ENCODE measurements around the gene SNX9. TPM values are rescaled to one million over a fixed set of nuclear protein-coding genes. Genes with fewer than 3 reads are reported as not detected.

The SNX9 gene
- total and polyA plus RNA-seq, 2 of the 8 experiments (the other 6 are each of a cell fraction or from before 2014, with no cell fraction given): 11.8 to 23.2 TPM

DNA sequence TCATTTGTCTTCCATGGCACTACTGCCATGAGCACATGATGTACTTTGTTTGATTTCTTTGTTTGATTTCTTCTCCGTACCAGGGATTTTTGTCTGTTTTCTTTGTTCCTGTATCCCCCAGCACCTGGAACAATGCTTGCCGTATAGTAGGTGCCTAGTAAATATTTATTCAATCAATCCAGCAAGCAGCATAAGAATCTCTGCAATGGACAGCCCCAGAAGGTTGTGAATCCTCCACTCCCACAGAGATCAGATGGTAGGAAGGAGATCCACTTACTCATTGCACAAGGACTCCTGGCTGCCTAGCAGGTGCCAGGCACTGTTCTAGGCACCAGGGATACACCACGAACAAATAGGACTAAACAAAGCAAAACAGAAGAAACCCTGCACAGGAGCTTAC, 151.9 kb downstream of the SNX9 start:
- H4K91ac ChIP-seq (replicated peaks; ENCODE audit: insufficient read length, low read length): no peak overlapping the region
- TF ChIP-seq JUND (IDR thresholded peaks at IDR 0.05; ENCODE audit: low read length) (no peak), CHD1 (IDR thresholded peaks at IDR 0.05; ENCODE audit: low read depth, low read length) (no peak), PHF8 (conservative IDR thresholded peaks at IDR 0.05; ENCODE audit: low read depth, low read length) (no peak), CHD2 (IDR thresholded peaks at IDR 0.05; ENCODE audit: low read length) (no peak), BACH1 (IDR thresholded peaks at IDR 0.05; ENCODE audit: low read length) (no peak), SP1 (IDR thresholded peaks at IDR 0.05; ENCODE audit: low read depth, low read length) (no peak), CTBP2 (IDR thresholded peaks at IDR 0.05; ENCODE audit: borderline replicate concordance, insufficient read depth, insufficient read length, low read length) (no peak), POLR2A (IDR thresholded peaks at IDR 0.05; ENCODE audit: control extremely low read depth in 1 of 2, low read depth in 2 of 2, low read length in 2 of 2) (no peak), NANOG (IDR thresholded peaks at IDR 0.05; ENCODE audit: insufficient read depth, low read depth, low read length, poor library complexity, severe bottlenecking) (no peak), ASH2L (IDR thresholded peaks at IDR 0.05; ENCODE audit: low read length) (no peak)
- TF ChIP-seq, protein P1, sequence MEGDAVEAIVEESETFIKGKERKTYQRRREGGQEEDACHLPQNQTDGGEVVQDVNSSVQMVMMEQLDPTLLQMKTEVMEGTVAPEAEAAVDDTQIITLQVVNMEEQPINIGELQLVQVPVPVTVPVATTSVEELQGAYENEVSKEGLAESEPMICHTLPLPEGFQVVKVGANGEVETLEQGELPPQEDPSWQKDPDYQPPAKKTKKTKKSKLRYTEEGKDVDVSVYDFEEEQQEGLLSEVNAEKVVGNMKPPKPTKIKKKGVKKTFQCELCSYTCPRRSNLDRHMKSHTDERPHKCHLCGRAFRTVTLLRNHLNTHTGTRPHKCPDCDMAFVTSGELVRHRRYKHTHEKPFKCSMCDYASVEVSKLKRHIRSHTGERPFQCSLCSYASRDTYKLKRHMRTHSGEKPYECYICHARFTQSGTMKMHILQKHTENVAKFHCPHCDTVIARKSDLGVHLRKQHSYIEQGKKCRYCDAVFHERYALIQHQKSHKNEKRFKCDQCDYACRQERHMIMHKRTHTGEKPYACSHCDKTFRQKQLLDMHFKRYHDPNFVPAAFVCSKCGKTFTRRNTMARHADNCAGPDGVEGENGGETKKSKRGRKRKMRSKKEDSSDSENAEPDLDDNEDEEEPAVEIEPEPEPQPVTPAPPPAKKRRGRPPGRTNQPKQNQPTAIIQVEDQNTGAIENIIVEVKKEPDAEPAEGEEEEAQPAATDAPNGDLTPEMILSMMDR (IDR thresholded peaks at IDR 0.05; ENCODE audit: control extremely low read depth in 1 of 3, insufficient read depth in 1 of 3, low read depth in 1 of 3, low read length in 3 of 3): no peak

More for the DNA sequence above, 151.9 kb downstream of the SNX9 start:
- WGBS, 2 experiments (ENCODE audit: extremely low coverage in 1 of 2, insufficient coverage in 1 of 2, insufficient read length in 1 of 2, insufficient replicate concordance in 2 of 2, low coverage in 1 of 2, low lambda C conversion rate in 2 of 2, missing lambda C conversion rate in 1 of 2): 91% methylated on average over 3 of the region's 3 CpGs; no CpG with 5 or more reads in 1 of the 2 experiments
- H2BK5ac ChIP-seq (ENCODE audit: low read depth, low read length): no peak overlapping the region
- no peak overlapping the region for H3K27ac ChIP-seq (ENCODE audit: low read depth, low read length)
- no peak overlapping the region for H3K9ac ChIP-seq (replicated peaks in 1 of 4; ENCODE audit: extremely low read depth in 1 of 4, low read depth in 3 of 4, low read length in 3 of 4)
- no peak overlapping the region for H2BK15ac ChIP-seq (ENCODE audit: low read length)
- no peak overlapping the region for H2AK5ac ChIP-seq (ENCODE audit: low read depth, low read length)
- CTCF ChIA-PET (ENCODE audit: partially characterized antibody): interaction anchor here (1.0 to 1.5 kb wide), 4 partner anchors 8 to 101 kb away, joined by 3 to 5 read pairs (median 4); no protein-coding TSS in a partner anchor
- H2AFZ ChIP-seq (ENCODE audit: low read length): no peak overlapping the region
- no peak overlapping the region for H3K4me2 ChIP-seq (ENCODE audit: insufficient read depth in 1 of 2, low read depth in 2 of 2, low read length in 2 of 2)
- peaks cover 0 to 4% (median 0%) of the 10 kb centered on the region in 4 experiments; a peak in 2 of 7 replicates for H3K27me3 ChIP-seq (replicated peaks in 1 of 4; ENCODE audit: control insufficient read depth in 3 of 4, extremely low read depth in 1 of 4, insufficient read depth in 3 of 4, low read length in 3 of 4)
- H3K79me2 ChIP-seq (ENCODE audit: control insufficient read depth in 1 of 2, insufficient read depth in 2 of 2, low read length in 2 of 2): no peaks in the 10 kb centered on the region
- H2BK120ac ChIP-seq (replicated peaks; ENCODE audit: low read depth, low read length): no peak overlapping the region
- H4K20me1 ChIP-seq (replicated peaks in 1 of 2; ENCODE audit: control insufficient read depth in 1 of 2, insufficient read depth in 2 of 2, low read length in 2 of 2): no peaks in the 10 kb centered on the region
- no peak overlapping the region for H3K56ac ChIP-seq (replicated peaks; ENCODE audit: insufficient read length, low read depth, low read length)
- H4K8ac ChIP-seq (ENCODE audit: extremely low read depth, insufficient read depth, low read length): no peak overlapping the region
- no peak overlapping the region for H2BK12ac ChIP-seq (ENCODE audit: low read depth, low read length)
- no peak overlapping the region for H4K5ac ChIP-seq (ENCODE audit: insufficient read length, low read depth, low read length)
- H3K79me1 ChIP-seq (ENCODE audit: low read depth, low read length): no peaks in the 10 kb centered on the region
- H3K4ac ChIP-seq (replicated peaks; ENCODE audit: insufficient read length, low read depth, low read length): no peak overlapping the region
- H2BK20ac ChIP-seq (ENCODE audit: low read length): no peak overlapping the region
- H3K4me3 ChIP-seq (ENCODE audit: extremely low read depth in 1 of 4, insufficient read depth in 2 of 4, low read depth in 3 of 4, low read length in 4 of 4): no peak overlapping the region
- no peak overlapping the region for H3K14ac ChIP-seq (ENCODE audit: insufficient read length)
- H3K4me1 ChIP-seq (replicated peaks in 1 of 4; ENCODE audit: control insufficient read depth in 3 of 4, insufficient read depth in 4 of 4, low read length in 3 of 4): peaks cover 0 to 4% (median 0%) of the 10 kb centered on the region in 4 experiments; a peak in 1 of 7 replicates
- no peak for DNase-seq (ENCODE audit: low read depth in 1 of 2, low spot score in 2 of 2)
- no peaks in the 10 kb centered on the region for H3K9me3 ChIP-seq (ENCODE audit: insufficient read depth in 2 of 2, low read depth in 1 of 2, low read length in 1 of 2)
- POLR2A ChIA-PET (ENCODE audit: partially characterized antibody): interaction anchor here (1.6 kb wide), 1 partner anchor 8 kb away, joined by 4 read pairs; no protein-coding TSS in a partner anchor
- no peak overlapping the region for H3K23ac ChIP-seq (ENCODE audit: insufficient read length)
- FAIRE-seq: no peak
- H3K36me3 ChIP-seq (ENCODE audit: control insufficient read depth in 2 of 4, insufficient read depth in 4 of 4, low read length in 3 of 4): no peaks in the 10 kb centered on the region
- no peak overlapping the region; the same call in 1 of the 2 replicates for H3K18ac ChIP-seq (ENCODE audit: extremely low read depth, low read length)
- H3K23me2 ChIP-seq (ENCODE audit: low read depth, low read length): no peaks in the 10 kb centered on the region

Data from H1 (cell line).